ENCODE measurements around the gene KPTN. TPM values are rescaled to one million over a fixed set of nuclear protein-coding genes. Genes with fewer than 3 reads are reported as not detected.

Gene KPTN
- total RNA-seq, 1 experiment from 2014 or later: 22.8 TPM

GRCh38 chr19:47427241-47428176, 56.5 kb downstream of the KPTN start:
- intact Hi-C loops (cut with micrococcal nuclease; ENCODE audit: unreplicated experiment): loop anchor here (2.0 kb wide), 1 partner anchor 131 kb away; no protein-coding TSS in a partner anchor
- Mint-ChIP-seq H3K27ac (ENCODE audit: unreplicated experiment) (no peak overlapping the region), H3K36me3 (ENCODE audit: insufficient read depth, unreplicated experiment) (no peaks in the 10 kb centered on the region), H3K27me3 (ENCODE audit: unreplicated experiment) (peaks cover 46% of the 10 kb centered on the region), H3K9me3 (ENCODE audit: low read depth, unreplicated experiment) (no peaks in the 10 kb centered on the region), H3K4me1 (ENCODE audit: low read depth, unreplicated experiment) (peaks cover 9% of the 10 kb centered on the region), H3K4me3 (ENCODE audit: low read depth, unreplicated experiment) (no peak overlapping the region)
- no TSS peak for BruUV-seq (replicated peaks)
- peak; percentile 89 for DNase-seq
- CTCF ChIA-PET: interaction anchor here (0.6 to 2.4 kb wide), 22 partner anchors 8 to 1605 kb away, joined by 3 to 34 read pairs (median 4); partner anchors contain the start of genes DHX34, EHD2, KPTN and MEIS3
- peak; percentile 98 for TF ChIP-seq CTCF (IDR thresholded peaks at IDR 0.05; ENCODE audit: unreplicated experiment)

Other genes with a start within 250 kb of the KPTN start
- gene CCDC9, start 227.7 kb downstream of the KPTN start, total RNA-seq (2022): 38.2 and 39.1 TPM in 2 replicates
- gene INAFM1, start 209.3 kb downstream of the KPTN start, total RNA-seq (2022): 12.9 and 13.9 TPM in 2 replicates
- 6.2 and 11.9 TPM in 2 replicates for gene C5AR1, start 174.4 kb downstream of the KPTN start, total RNA-seq (2022)
- gene C5AR2, start 152.0 kb downstream of the KPTN start, total RNA-seq (2022): 0.31 TPM in 1 of 2 replicates, not detected in the other
- gene DHX34, start 134.9 kb downstream of the KPTN start, total RNA-seq (2022): 51.4 and 51.6 TPM in 2 replicates
- gene MEIS3, start 64.7 kb downstream of the KPTN start, total RNA-seq (2022): 0.87 and 2.0 TPM in 2 replicates
- 0.12 and 0.33 TPM in 2 replicates for gene SLC8A2, start 12.3 kb downstream of the KPTN start, total RNA-seq (2022)
- gene NAPA, start 30.8 kb upstream of the KPTN start, total RNA-seq (2022): 158 and 181 TPM in 2 replicates
- not detected in 2 replicates for gene ZNF541, start 88.9 kb upstream of the KPTN start, total RNA-seq (2022)
- 24.4 TPM in 2 replicates for gene BICRA, start 124.9 kb upstream of the KPTN start, total RNA-seq (2022)
- gene EHD2, start 229.2 kb upstream of the KPTN start, total RNA-seq (2022): 52.3 and 71.5 TPM in 2 replicates

Data from Calu3 (cell line).